Stomach (tissue), 9 donors: ENCODE data around the gene CFAP74. TPM values are rescaled to one million over a fixed set of nuclear protein-coding genes. Genes with fewer than 3 reads are reported as not detected.
A peak's percentile ranks its signal among the peaks of the same experiment; 100 is the strongest.

ENCODE experiments used
- DNase-seq, 2 donors: peaks; one replicate each; pipeline versions ENCODE4 v3.0.0 to v3.0.0-alpha.2; 2013 to 2019
- H3K27ac ChIP-seq, 5 donors: fragments of 200-600 bp in 4 of 5; sonication (generic) in 4 of 5; one replicate each; pipeline ENCODE4 v1.5.1; 2013 to 2019; ENCODE audit warnings: mild to moderate bottlenecking in 1 of 5, moderate library complexity in 1 of 5
- H3K27me3 ChIP-seq, 3 donors: fragments of 200-600 bp; sonication (generic); one replicate each; pipeline ENCODE4 v1.5.1; 2017 to 2019; ENCODE audit warnings: mixed run types in 1 of 3
- H3K36me3 ChIP-seq, 4 donors: fragments of 200-600 bp; sonication (generic); 1 replicate in 3 of 4; 2 replicates in 1 of 4; pipeline ENCODE4 v1.5.1; 2016 to 2019
- H3K4me1 ChIP-seq, 4 donors: fragments of 200-600 bp; sonication (generic); one replicate each; pipeline ENCODE4 v1.5.1; 2016 to 2019
- H3K4me3 ChIP-seq, 4 donors: fragments of 200-600 bp; sonication (generic) in 3 of 4; one replicate each; pipeline ENCODE4 v1.5.1; 2016 to 2019; ENCODE audit warnings: mild to moderate bottlenecking in 1 of 4
- H3K9me3 ChIP-seq, 4 donors: fragments of 200-600 bp; sonication (generic); one replicate each; pipeline ENCODE4 v1.5.1; 2016 to 2019
- EP300 ChIP-seq: sonication (generic); formaldehyde crosslinking; IDR thresholded peaks from one replicate; pipeline ENCODE4 v1.6.1; 2017; ENCODE audit warnings: antibody characterized with exemption
- POLR2A ChIP-seq, 4 donors: fragments of 450-650 bp; IDR thresholded peaks; one replicate each; pipeline ENCODE4 v1.6.1; 2016; ENCODE audit warnings: antibody characterized with exemption in 4 of 4, control low read depth in 2 of 4, mild to moderate bottlenecking in 1 of 4, moderate library complexity in 1 of 4
- POLR2AphosphoS5 ChIP-seq, 3 donors: sonication (generic); formaldehyde crosslinking; IDR thresholded peaks; one replicate each; pipeline ENCODE4 v1.6.1; 2016; ENCODE audit warnings: antibody characterized with exemption in 3 of 3
- WGBS, 5 donors: extraction: QIAGEN DNeasy Blood & Tissue Kit in 3 of 5; methylation state at CpG; one replicate each; pipeline versions ENCODE4 v1.1.5 to v1.1.7; 2013 to 2018; 5-methylcytosine and 5-hydroxymethylcytosine counted together
- intact Hi-C: fragments of 100-400 bp; cut with DNase I; formaldehyde crosslinking; loops from one replicate; pipeline ENCODE4 v1.15.1; 2023; ENCODE audit warnings: low total_unique reads
- polyA plus RNA-seq, 3 donors: library from polyadenylated mRNA; stranded (reverse); fragments of 200-250 nt; gene quantifications; one replicate each; pipeline ENCODE4 v1.2.3, GENCODE V29; 2013
- total RNA-seq, 5 donors: library from RNA; depleted of rRNA; stranded (reverse); fragments of >200 nt; gene quantifications; one replicate each; pipeline versions ENCODE4 v1.1.0 to v1.2.3, GENCODE V29; 2014 to 2016
- TF ChIP-seq, protein P1 (sequence below), 7 experiments: fragments of 450-650 bp in 4 of 7; fragments of 200-600 bp in 3 of 7; sonication (generic) in 3 of 7; IDR thresholded peaks; one replicate each; pipeline ENCODE4 v1.5.1; 2016 to 2019; ENCODE audit warnings: antibody characterized with exemption in 7 of 7, control low read depth in 2 of 7, mild to moderate bottlenecking in 1 of 7
- donor health status: healthy with polysubstance abuse.
- donor health status: Bipolar disorder and iron deficiency.
- donor health status: healthy.

CFAP74 gene
- total and polyA plus RNA-seq, 8 donors, result under 0.01 TPM; not detected in 7

DNA sequence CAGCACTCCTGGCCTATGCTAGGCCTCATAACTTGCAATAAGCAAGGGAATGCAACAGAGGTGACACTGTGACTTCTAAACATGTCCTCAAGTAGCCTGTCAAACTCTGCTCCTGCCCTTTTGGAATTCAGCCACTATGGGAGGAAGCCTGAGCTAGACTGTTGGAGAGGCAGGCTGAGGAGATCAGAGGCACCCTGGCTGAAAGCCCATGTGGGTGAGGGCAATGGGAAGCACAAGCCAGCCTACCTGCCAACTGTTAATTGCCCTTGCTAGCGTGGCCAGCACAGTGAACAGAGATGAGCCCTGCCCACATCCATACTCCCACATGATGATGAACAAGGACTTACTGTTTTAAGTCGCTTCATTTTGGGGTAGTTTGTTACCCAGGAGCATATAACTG lies 130.4 kb downstream of the CFAP74 start:
- TF ChIP-seq, protein P1, sequence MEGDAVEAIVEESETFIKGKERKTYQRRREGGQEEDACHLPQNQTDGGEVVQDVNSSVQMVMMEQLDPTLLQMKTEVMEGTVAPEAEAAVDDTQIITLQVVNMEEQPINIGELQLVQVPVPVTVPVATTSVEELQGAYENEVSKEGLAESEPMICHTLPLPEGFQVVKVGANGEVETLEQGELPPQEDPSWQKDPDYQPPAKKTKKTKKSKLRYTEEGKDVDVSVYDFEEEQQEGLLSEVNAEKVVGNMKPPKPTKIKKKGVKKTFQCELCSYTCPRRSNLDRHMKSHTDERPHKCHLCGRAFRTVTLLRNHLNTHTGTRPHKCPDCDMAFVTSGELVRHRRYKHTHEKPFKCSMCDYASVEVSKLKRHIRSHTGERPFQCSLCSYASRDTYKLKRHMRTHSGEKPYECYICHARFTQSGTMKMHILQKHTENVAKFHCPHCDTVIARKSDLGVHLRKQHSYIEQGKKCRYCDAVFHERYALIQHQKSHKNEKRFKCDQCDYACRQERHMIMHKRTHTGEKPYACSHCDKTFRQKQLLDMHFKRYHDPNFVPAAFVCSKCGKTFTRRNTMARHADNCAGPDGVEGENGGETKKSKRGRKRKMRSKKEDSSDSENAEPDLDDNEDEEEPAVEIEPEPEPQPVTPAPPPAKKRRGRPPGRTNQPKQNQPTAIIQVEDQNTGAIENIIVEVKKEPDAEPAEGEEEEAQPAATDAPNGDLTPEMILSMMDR (IDR thresholded peaks at IDR 0.05), result no peak
- TF ChIP-seq POLR2AphosphoS5 (IDR thresholded peaks at IDR 0.05), result no peak
- TF ChIP-seq EP300, result no peak
- no peak for TF ChIP-seq POLR2A (IDR thresholded peaks at IDR 0.05)
- H3K4me1 ChIP-seq, result peaks cover 28 to 93% (median 69%) of the 10 kb centered on the region in 4 donors

DNA sequence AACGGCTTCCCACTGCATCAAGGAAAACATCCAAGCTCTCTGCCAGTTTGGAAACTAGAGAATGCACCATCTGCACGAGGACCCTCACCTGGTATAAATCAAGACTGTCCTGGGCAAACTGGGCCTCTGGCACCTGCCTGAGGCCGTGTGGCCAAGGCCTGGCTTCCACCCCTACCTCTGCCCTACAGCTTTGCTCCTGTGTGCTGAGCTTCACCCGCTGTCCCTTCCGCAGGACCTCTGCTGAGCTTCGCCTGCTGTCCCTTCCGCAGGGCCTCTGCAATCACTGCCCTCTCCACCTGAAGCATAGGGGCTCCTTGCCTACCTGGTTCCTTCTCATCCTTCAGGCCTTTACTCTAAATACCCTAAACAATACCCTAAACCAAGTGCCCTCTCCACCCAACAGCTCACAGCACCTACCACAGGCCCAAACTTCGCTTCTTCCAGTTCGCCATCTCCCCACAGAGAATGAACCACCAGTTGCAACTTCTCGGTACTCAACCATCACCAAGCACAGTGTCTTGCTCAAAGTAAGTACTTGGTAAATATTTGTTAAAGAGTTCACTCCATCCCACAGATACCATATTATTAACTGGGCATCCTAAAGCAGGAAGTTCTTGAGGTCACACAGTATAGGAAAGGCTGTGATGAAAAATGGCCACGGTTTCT lies 131.1 kb downstream of the CFAP74 start:
- H3K9me3 ChIP-seq, result no peaks in the 10 kb centered on the region
- H3K4me3 ChIP-seq, result no peak overlapping the region
- no peak for DNase-seq
- peaks cover 6 to 35% (median 25%) of the 10 kb centered on the region in 4 donors for H3K36me3 ChIP-seq
- intact Hi-C loops, result no loop called here
- 82 to 89% (median 85%) methylated on average over 11 of the region's 11 CpGs for whole genome bisulfite sequencing, 5 donors
- H3K27ac ChIP-seq, result peak overlapping the region in 1 of 5 donors; percentile 8
- H3K27me3 ChIP-seq, result no peaks in the 10 kb centered on the region
- peaks cover 28 to 93% (median 64%) of the 10 kb centered on the region in 4 donors for H3K4me1 ChIP-seq
- TF ChIP-seq POLR2A (IDR thresholded peaks at IDR 0.05) (no peak), EP300 (no peak), POLR2AphosphoS5 (IDR thresholded peaks at IDR 0.05) (no peak)
- TF ChIP-seq, protein P1 (IDR thresholded peaks at IDR 0.05), result no peak

More for the DNA sequence above, 130.4 kb downstream of the CFAP74 start:
- Histone ChIP-seq H3K27me3 (no peaks in the 10 kb centered on the region), H3K9me3 (no peaks in the 10 kb centered on the region), H3K27ac (peak overlapping the region in 1 of 5 donors; percentile 8), H3K4me3 (peak overlapping the region in 1 of 4 donors; percentile 3), H3K36me3 (peaks cover 6 to 35% (median 25%) of the 10 kb centered on the region in 4 donors)
- peak in 1 of 2 donors; percentile 74 for DNase-seq
- intact Hi-C loops, result no loop called here
- 51 to 100% (median 64%) methylated on average over 1 to 2 of the region's 2 CpGs for WGBS, 5 donors

Other genes with a start within 250 kb of the CFAP74 start
- 100 to 1,000 TPM in 3 of 5 donors, 10 to 100 TPM in 2; 69.9 to 202 (median 102) TPM for gene NADK, start 225.3 kb downstream of the CFAP74 start, total RNA-seq
- gene NADK, start 225.3 kb downstream of the CFAP74 start, polyA plus RNA-seq, result 10 to 100 TPM; 38.6 to 63.2 (median 45.9) TPM
- gene GNB1, start 112.7 kb downstream of the CFAP74 start, total RNA-seq, result 100 to 1,000 TPM in 4 of 5 donors, 10 to 100 TPM in 1; 49.6 to 195 (median 124) TPM
- gene GNB1, start 112.7 kb downstream of the CFAP74 start, polyA plus RNA-seq, result 100 to 1,000 TPM in 2 of 3 donors, 10 to 100 TPM in 1; 66.2 to 146 (median 126) TPM
- gene CALML6, start 88.5 kb downstream of the CFAP74 start, total RNA-seq, result not detected
- 1 to 10 TPM; 1.4 to 5.7 (median 2.6) TPM for gene CALML6, start 88.5 kb downstream of the CFAP74 start, polyA plus RNA-seq
- gene TMEM52, start 84.5 kb downstream of the CFAP74 start, total RNA-seq, result 1 to 10 TPM in 1 of 5 donors, not detected in 4; 9.8 TPM
- gene TMEM52, start 84.5 kb downstream of the CFAP74 start, polyA plus RNA-seq, result 10 to 100 TPM in 1 of 3 donors, 1 to 10 TPM in 2; 5.0 to 10.4 (median 6.2) TPM
- 1 to 10 TPM in 1 of 5 donors, not detected in 4; 1.5 TPM for gene GABRD, start 15.6 kb upstream of the CFAP74 start, total RNA-seq
- gene GABRD, start 15.6 kb upstream of the CFAP74 start, polyA plus RNA-seq, result under 1 TPM in 2 of 3 donors, not detected in 1; 0.50 to 0.95 TPM
- 10 to 100 TPM; 11.1 to 55.8 (median 21.3) TPM for gene PRKCZ, start 46.6 kb upstream of the CFAP74 start, total RNA-seq
- gene PRKCZ, start 46.6 kb upstream of the CFAP74 start, polyA plus RNA-seq, result 10 to 100 TPM; 23.7 to 38.8 (median 27.3) TPM
- 100 to 1,000 TPM in 1 of 5 donors, 10 to 100 TPM in 3, 1 to 10 TPM in 1; 8.2 to 170 (median 25.8) TPM for gene FAAP20, start 191.0 kb upstream of the CFAP74 start, total RNA-seq
- gene FAAP20, start 191.0 kb upstream of the CFAP74 start, polyA plus RNA-seq, result 100 to 1,000 TPM in 2 of 3 donors, 10 to 100 TPM in 1; 91.3 to 120 (median 101) TPM
- gene SKI, start 224.5 kb upstream of the CFAP74 start, total RNA-seq, result 10 to 100 TPM; 18.7 to 84.0 (median 32.7) TPM
- 10 to 100 TPM in 2 of 3 donors, 1 to 10 TPM in 1; 7.4 to 14.8 (median 13.9) TPM for gene SKI, start 224.5 kb upstream of the CFAP74 start, polyA plus RNA-seq